ENCODE data around the gene DOK3. TPM values are rescaled to one million over a fixed set of nuclear protein-coding genes. Genes with fewer than 3 reads are reported as not detected.
A peak's percentile ranks its signal among the peaks of the same experiment; 100 is the strongest.

Gene DOK3
- total and polyA plus RNA-seq, 2 donors (not counting 3 experiments of a cell fraction or from before 2014, with no cell fraction given): 4.8 to 5.3 TPM

DNA sequence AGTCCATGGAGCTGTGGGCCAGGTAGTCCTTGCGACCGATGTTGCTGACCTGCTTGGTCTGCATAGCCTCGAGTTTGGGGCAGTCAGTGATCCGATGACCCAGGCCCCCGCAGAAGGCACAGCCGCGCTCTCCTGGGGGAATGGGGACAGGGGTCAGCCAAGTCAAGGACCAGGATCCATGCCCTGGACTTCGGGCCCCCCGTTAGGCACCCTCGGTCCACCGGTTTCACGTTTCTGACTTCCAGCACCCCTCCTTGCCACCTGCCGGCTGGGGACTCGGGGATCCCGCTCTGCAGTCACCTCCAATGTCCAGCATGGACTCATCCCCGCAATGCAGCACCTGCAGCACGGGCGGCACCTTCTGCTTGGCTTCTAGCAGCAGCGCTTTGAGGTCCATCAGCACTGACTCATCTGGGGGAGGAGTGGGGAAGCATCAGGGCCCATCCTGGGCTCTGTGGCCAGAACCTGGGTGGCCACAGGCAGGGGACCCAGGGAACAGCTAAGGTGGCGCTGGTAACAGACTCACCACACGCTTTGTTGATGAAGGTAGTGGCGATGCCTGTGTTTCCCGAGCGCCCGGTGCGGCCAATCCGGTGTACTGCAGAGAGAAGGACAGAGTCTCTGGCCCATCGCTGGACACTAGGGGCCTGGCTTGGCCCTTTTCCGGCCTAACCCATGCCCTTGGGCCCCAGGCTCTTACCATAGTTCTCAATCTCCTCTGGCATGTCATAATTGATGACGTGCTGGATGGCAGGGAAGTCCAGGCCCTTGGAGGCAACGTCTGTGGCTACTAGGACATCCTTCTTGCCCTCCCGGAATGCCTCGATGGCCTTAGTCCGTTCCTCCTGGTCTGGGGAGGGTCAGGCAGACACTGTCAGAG lies 2.4 kb upstream of the DOK3 start:
- no peak overlapping the region for H3K27ac ChIP-seq (ENCODE audit: insufficient read depth, low read depth, low read length)
- TF ChIP-seq GATA2 (IDR thresholded peaks at IDR 0.05; ENCODE audit: insufficient read depth, insufficient read length, low read depth, low read length) (no peak), POLR2AphosphoS5 (IDR thresholded peaks at IDR 0.05; ENCODE audit: insufficient read depth, low read depth, low read length) (no peak), JUN (IDR thresholded peaks at IDR 0.05; ENCODE audit: borderline replicate concordance, insufficient read depth, insufficient read length, low read depth) (no peak), MYC (IDR thresholded peaks at IDR 0.05; ENCODE audit: low read depth, low read length) (no peak), EZH2 (IDR thresholded peaks at IDR 0.05; ENCODE audit: borderline replicate concordance, low read depth, low read length, severe bottlenecking) (no peak), POLR2A (IDR thresholded peaks at IDR 0.05; ENCODE audit: low read depth, low read length) (no peak), MAX (IDR thresholded peaks at IDR 0.05; ENCODE audit: insufficient read depth, insufficient read length) (no peak), FOS (IDR thresholded peaks at IDR 0.05; ENCODE audit: borderline replicate concordance, insufficient read depth, low read length) (no peak), CTCF (IDR thresholded peaks at IDR 0.05; ENCODE audit: extremely low read depth in 1 of 2, insufficient read depth in 1 of 2, low read depth in 1 of 2, low read length in 2 of 2) (no peak)
- H2AFZ ChIP-seq (ENCODE audit: low read depth, low read length): no peak overlapping the region
- peaks cover 9 to 42% of the 10 kb centered on the region in 2 experiments for H3K36me3 ChIP-seq (ENCODE audit: control insufficient read depth in 2 of 2, extremely low read depth in 1 of 2, insufficient read depth in 2 of 2, low read length in 2 of 2)
- no peak for FAIRE-seq
- no peak overlapping the region for H3K9ac ChIP-seq (replicated peaks; ENCODE audit: extremely low read depth, insufficient read depth, low read length)
- ChIA-PET CTCF (interaction anchor here (3.8 kb wide), 1 partner anchor 12 kb away, joined by 22 read pairs; no protein-coding TSS in a partner anchor), POLR2A (no interaction called here)
- H3K79me2 ChIP-seq (ENCODE audit: control insufficient read depth, insufficient read depth, low read length): peaks cover 14% of the 10 kb centered on the region
- H3K9me3 ChIP-seq (replicated peaks; ENCODE audit: control insufficient read depth, insufficient read depth, low read length): no peaks in the 10 kb centered on the region
- peaks cover 15% of the 10 kb centered on the region for H3K4me1 ChIP-seq (ENCODE audit: control insufficient read depth, extremely low read depth, insufficient read depth, low read length)
- intact Hi-C loops (cut with micrococcal nuclease): no loop called here
- DNase-seq (ENCODE audit: low read depth, low spot score): no peak
- H3K9me1 ChIP-seq (replicated peaks; ENCODE audit: control insufficient read depth, extremely low read depth, insufficient read depth, low read length): no peaks in the 10 kb centered on the region
- no peaks in the 10 kb centered on the region for H3K27me3 ChIP-seq (ENCODE audit: control insufficient read depth in 2 of 2, insufficient read depth in 2 of 2, low read length in 2 of 2)
- TSS peak; percentile 13 for BruUV-seq (replicated peaks)
- H3K4me3 ChIP-seq (replicated peaks in 1 of 3; ENCODE audit: insufficient read depth in 1 of 3, low read depth in 1 of 3, low read length in 3 of 3): no peak overlapping the region
- no peaks in the 10 kb centered on the region for H4K20me1 ChIP-seq (replicated peaks; ENCODE audit: control insufficient read depth, extremely low read depth, insufficient read depth, low read length)
- dilution Hi-C loops (cut with MboI; ENCODE audit: extremely low pct_ligation_motif_present, low sequenced_read_pairs): no loop called here
- H3K4me2 ChIP-seq (ENCODE audit: insufficient read depth, low read length): no peak overlapping the region
